Loucy (cell line): ENCODE results near the gene SPTY2D1.

Experiments
- H2AFZ ChIP-seq: fragments of 200-600 bp; sonication (generic); 2 replicates; pipeline ENCODE4 v1.6.0; 2016; ENCODE audit warnings: antibody characterized with exemption, mild to moderate bottlenecking, low read length, moderate library complexity
- H3F3A ChIP-seq: fragments of 200-600 bp; 2 replicates; pipeline ENCODE4 v1.6.0; 2016; ENCODE audit warnings: antibody characterized with exemption, low read depth, mild to moderate bottlenecking
- H3K27me3 ChIP-seq: fragments of 200-600 bp; sonication (generic); 2 replicates; pipeline ENCODE4 v1.6.1; 2014; ENCODE audit warnings: low read length, mild to moderate bottlenecking; ENCODE audit not compliant: insufficient read depth, poor library complexity, severe bottlenecking
- H3K36me3 ChIP-seq: fragments of 200-600 bp; sonication (generic); 2 replicates; pipeline ENCODE4 v1.6.1; 2016; ENCODE audit warnings: low read length; ENCODE audit not compliant: insufficient read depth
- H3K4me1 ChIP-seq: fragments of 200-600 bp; sonication (generic); 2 replicates; pipeline ENCODE4 v1.5.1; 2014; ENCODE audit warnings: low read length, mild to moderate bottlenecking; ENCODE audit not compliant: insufficient read depth, poor library complexity, severe bottlenecking
- H3K4me2 ChIP-seq: fragments of 200-600 bp; sonication (generic); 2 replicates; pipeline ENCODE4 v1.6.0; 2014; ENCODE audit warnings: antibody characterized with exemption, low read length, low read depth, mild to moderate bottlenecking; ENCODE audit not compliant: poor library complexity, severe bottlenecking
- H3K4me3 ChIP-seq: fragments of 200-600 bp; sonication (generic); 2 replicates; pipeline ENCODE4 v1.5.1; 2014; ENCODE audit warnings: low read length, mild to moderate bottlenecking, mixed read lengths; ENCODE audit not compliant: poor library complexity, severe bottlenecking
- H3K79me2 ChIP-seq: fragments of 200-600 bp; sonication (generic); 2 replicates; pipeline ENCODE4 v1.6.1; 2014; ENCODE audit warnings: low read length; ENCODE audit not compliant: insufficient read depth
- H3K9ac ChIP-seq: fragments of 200-600 bp; sonication (generic); 2 replicates; pipeline ENCODE4 v1.6.0; 2014; ENCODE audit warnings: mild to moderate bottlenecking, low read depth, low read length, moderate library complexity; ENCODE audit not compliant: poor library complexity, severe bottlenecking
- H3K9me2 ChIP-seq: fragments of 200-600 bp; sonication (generic); replicated peaks from 2 replicates; pipeline ENCODE4 v1.6.1; 2016; ENCODE audit warnings: low read depth, low read length, mixed read lengths
- H3K9me3 ChIP-seq: fragments of 200-600 bp; sonication (generic); 2 replicates; pipeline ENCODE4 v1.6.1; 2014; ENCODE audit warnings: mild to moderate bottlenecking, antibody characterized with exemption, low read length, low read depth; ENCODE audit not compliant: insufficient read depth
- H4K20me1 ChIP-seq: fragments of 200-600 bp; sonication (generic); 2 replicates; pipeline ENCODE4 v1.6.0; 2014; ENCODE audit warnings: antibody characterized with exemption, low read length, mild to moderate bottlenecking; ENCODE audit not compliant: insufficient read depth, poor library complexity, severe bottlenecking
- EZH2phosphoT487 ChIP-seq: fragments of 200-600 bp; IDR thresholded peaks from 2 replicates; pipeline ENCODE4 v1.6.1; 2018; ENCODE audit warnings: antibody characterized with exemption, mild to moderate bottlenecking, moderate library complexity, borderline replicate concordance
- TF ChIP-seq, protein P1 (sequence below): fragments of 200-600 bp; sonication (generic); conservative IDR thresholded peaks from 2 replicates; pipeline ENCODE4 v1.5.1; 2014; ENCODE audit warnings: mild to moderate bottlenecking, antibody characterized with exemption, low read length

SPTY2D1 gene

DNA sequence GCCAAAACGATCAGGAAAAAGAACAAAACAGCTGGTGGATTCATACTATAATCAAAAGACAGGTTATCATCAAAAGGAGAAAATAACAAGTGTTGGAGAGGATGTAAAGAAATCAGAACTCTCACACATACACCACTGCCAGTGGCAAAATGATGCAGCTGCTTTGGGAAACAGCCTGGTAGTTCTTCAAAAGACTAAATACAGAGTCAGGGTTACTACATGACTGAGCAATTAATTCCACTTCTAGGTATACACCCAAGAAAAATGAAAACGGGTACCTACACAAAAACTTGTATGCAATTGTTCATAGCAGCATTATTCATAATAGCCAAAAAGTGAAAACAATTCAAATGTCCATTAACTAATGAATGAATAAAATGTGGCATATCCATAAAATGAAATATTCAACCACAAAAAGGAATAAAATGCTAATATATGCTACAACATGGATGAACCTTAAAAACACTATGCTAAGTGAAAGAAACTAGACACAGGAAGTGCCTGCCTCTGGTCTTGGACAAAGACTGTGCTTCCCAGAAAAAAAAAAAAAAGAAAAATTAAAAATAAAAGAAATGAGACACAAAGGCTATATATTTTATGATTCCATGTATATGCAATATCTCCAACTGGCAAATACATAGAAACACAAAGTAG is 53.9 kb downstream of the SPTY2D1 start:
- Histone ChIP-seq H3K79me2 (no peaks in the 10 kb centered on the region), H3K27me3 (no peaks in the 10 kb centered on the region), H3K9me3 (no peaks in the 10 kb centered on the region; the same call in 1 of the 2 replicates), H3K4me2 (no peak overlapping the region), H4K20me1 (no peaks in the 10 kb centered on the region), H3K9ac (no peak overlapping the region), H3K4me3 (no peak overlapping the region), H3F3A (no peaks in the 10 kb centered on the region), H2AFZ (no peak overlapping the region), H3K4me1 (no peaks in the 10 kb centered on the region), H3K9me2 (no peaks in the 10 kb centered on the region), H3K36me3 (no peaks in the 10 kb centered on the region)
- no peak for TF ChIP-seq EZH2phosphoT487
- TF ChIP-seq, protein P1, sequence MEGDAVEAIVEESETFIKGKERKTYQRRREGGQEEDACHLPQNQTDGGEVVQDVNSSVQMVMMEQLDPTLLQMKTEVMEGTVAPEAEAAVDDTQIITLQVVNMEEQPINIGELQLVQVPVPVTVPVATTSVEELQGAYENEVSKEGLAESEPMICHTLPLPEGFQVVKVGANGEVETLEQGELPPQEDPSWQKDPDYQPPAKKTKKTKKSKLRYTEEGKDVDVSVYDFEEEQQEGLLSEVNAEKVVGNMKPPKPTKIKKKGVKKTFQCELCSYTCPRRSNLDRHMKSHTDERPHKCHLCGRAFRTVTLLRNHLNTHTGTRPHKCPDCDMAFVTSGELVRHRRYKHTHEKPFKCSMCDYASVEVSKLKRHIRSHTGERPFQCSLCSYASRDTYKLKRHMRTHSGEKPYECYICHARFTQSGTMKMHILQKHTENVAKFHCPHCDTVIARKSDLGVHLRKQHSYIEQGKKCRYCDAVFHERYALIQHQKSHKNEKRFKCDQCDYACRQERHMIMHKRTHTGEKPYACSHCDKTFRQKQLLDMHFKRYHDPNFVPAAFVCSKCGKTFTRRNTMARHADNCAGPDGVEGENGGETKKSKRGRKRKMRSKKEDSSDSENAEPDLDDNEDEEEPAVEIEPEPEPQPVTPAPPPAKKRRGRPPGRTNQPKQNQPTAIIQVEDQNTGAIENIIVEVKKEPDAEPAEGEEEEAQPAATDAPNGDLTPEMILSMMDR = no peak

DNA sequence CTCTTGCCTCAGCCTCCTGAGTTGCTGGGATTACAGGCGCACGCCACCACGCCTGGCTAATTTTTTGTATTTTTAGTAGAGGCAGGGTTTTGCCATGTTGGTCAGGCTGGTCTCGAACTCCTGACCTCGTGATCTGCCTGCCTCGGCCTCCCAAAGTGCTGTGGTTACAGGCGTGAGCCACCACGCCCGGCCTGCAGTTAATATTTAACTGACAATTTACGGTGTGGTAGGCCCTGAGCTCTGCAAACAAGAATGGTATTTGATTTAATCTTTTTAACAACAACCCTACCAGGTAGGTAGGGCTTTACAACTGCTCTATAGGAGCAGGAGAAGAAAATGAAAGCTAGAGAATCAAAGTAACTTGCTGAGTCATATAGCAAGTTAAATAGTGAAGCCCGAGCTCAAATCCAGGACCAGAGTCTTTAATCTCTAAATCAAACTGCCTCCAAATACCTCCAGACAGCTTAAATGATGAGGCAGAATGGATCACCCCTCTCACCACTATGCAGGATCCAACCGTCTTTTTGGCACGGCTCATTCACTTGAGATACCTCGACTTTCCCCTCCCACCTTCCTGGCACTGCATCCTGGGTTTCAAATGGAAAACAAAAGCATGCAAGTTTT is 55.1 kb downstream of the SPTY2D1 start:
- Histone ChIP-seq H3K4me3 (no peak overlapping the region), H3K9me3 (no peaks in the 10 kb centered on the region; the same call in 1 of the 2 replicates), H3K4me1 (no peaks in the 10 kb centered on the region), H3K36me3 (no peaks in the 10 kb centered on the region), H3K79me2 (no peaks in the 10 kb centered on the region), H2AFZ (no peak overlapping the region), H3K9ac (no peak overlapping the region), H3K4me2 (no peak overlapping the region), H4K20me1 (no peaks in the 10 kb centered on the region), H3K27me3 (no peaks in the 10 kb centered on the region), H3K9me2 (no peaks in the 10 kb centered on the region), H3F3A (no peaks in the 10 kb centered on the region)
- TF ChIP-seq, protein P1 = no peak
- no peak for TF ChIP-seq EZH2phosphoT487

DNA sequence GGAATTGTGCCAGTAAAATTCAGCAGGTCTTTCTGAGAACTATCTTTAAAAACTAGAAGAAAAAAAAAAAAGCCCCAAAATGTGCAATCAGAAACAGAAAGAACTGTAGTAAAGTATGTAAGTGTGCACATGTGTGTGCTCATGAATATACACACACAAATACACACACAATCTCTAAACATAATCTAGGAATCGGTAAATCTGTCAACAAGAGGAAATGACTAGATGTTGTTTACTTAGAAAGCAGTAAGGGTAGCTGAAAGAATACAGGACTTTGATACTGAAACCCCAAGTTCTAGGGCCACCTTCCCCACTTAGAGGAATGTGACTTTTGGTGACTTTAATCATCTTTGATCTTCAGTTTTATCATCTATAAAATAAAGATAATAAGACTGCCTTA is 58.8 kb downstream of the SPTY2D1 start:
- Histone ChIP-seq H3K27me3 (no peaks in the 10 kb centered on the region), H2AFZ (no peak overlapping the region), H3K4me1 (no peaks in the 10 kb centered on the region), H3K4me3 (no peak overlapping the region), H3K36me3 (no peaks in the 10 kb centered on the region), H3K9ac (no peak overlapping the region), H3K9me2 (no peaks in the 10 kb centered on the region), H3F3A (no peaks in the 10 kb centered on the region), H4K20me1 (no peaks in the 10 kb centered on the region), H3K4me2 (no peak overlapping the region), H3K9me3 (no peaks in the 10 kb centered on the region; the same call in 1 of the 2 replicates), H3K79me2 (no peaks in the 10 kb centered on the region)
- TF ChIP-seq EZH2phosphoT487 = no peak
- TF ChIP-seq, protein P1 = no peak
